Neural cell (in vitro differentiated cells): ENCODE results near the gene NOL8. TPM values are rescaled to one million over a fixed set of nuclear protein-coding genes. Genes with fewer than 3 reads are reported as not detected.

Experiments
- H2AFZ ChIP-seq: fragments of 200-600, 300-800 bp; sonication (generic), shearing (Covaris generic); 2 replicates; pipeline ENCODE4 v1.6.0; 2014; ENCODE audit warnings: low read depth, mild to moderate bottlenecking, antibody characterized with exemption, low read length, moderate library complexity
- H3F3A ChIP-seq: fragments of 200-600 bp; shearing (Covaris generic); 2 replicates; pipeline ENCODE4 v1.6.1; 2016; ENCODE audit warnings: mild to moderate bottlenecking, moderate library complexity, mixed read lengths, antibody characterized with exemption, low read length; ENCODE audit not compliant: insufficient read depth, poor library complexity, severe bottlenecking
- H3K27ac ChIP-seq: fragments of 200-600, 300-800 bp; sonication (generic), shearing (Covaris generic); 2 replicates; pipeline ENCODE4 v1.5.1; 2014; ENCODE audit warnings: mild to moderate bottlenecking, low read length, moderate library complexity
- H3K27me3 ChIP-seq: fragments of 300-800, 200-600 bp; sonication (generic), shearing (Covaris generic); 2 replicates; pipeline ENCODE4 v1.6.0; 2014; ENCODE audit warnings: mild to moderate bottlenecking, low read depth, low read length, moderate library complexity; ENCODE audit not compliant: insufficient read depth
- H3K36me3 ChIP-seq: fragments of 300-800, 200-600 bp; sonication (generic), shearing (Covaris generic); 2 replicates; pipeline ENCODE4 v1.5.1; 2014; ENCODE audit warnings: mild to moderate bottlenecking, antibody characterized with exemption, low read length, moderate library complexity; ENCODE audit not compliant: insufficient read depth
- H3K4me2 ChIP-seq: fragments of 300-800, 200-600 bp; sonication (generic), shearing (Covaris generic); 2 replicates; pipeline ENCODE4 v1.6.0; 2014; ENCODE audit warnings: mild to moderate bottlenecking, low read length
- H3K4me3 ChIP-seq: fragments of 300-800, 200-600 bp; sonication (generic), shearing (Covaris generic); 2 replicates; pipeline ENCODE4 v1.5.1; 2014; ENCODE audit warnings: mild to moderate bottlenecking, low read length, moderate library complexity
- H3K79me2 ChIP-seq: fragments of 200-600 bp; shearing (Covaris generic); replicated peaks from 2 replicates; pipeline ENCODE4 v1.6.0; 2014; ENCODE audit warnings: mild to moderate bottlenecking, low read length, moderate library complexity; ENCODE audit not compliant: insufficient read depth
- H3K9ac ChIP-seq: fragments of 300-800, 200-600 bp; sonication (generic), shearing (Covaris generic); 2 replicates; pipeline ENCODE4 v1.6.1; 2016; ENCODE audit warnings: mild to moderate bottlenecking, low read length, mixed read lengths
- H3K9me2 ChIP-seq: fragments of 200-600 bp; shearing (Covaris generic); 2 replicates; pipeline ENCODE4 v1.6.1; 2016; ENCODE audit warnings: mild to moderate bottlenecking, low read length, mixed read lengths; ENCODE audit not compliant: insufficient read depth
- H3K9me3 ChIP-seq: fragments of 200-600, 300-800 bp; sonication (generic), shearing (Covaris generic); 2 replicates; pipeline ENCODE4 v1.6.1; 2016; ENCODE audit warnings: mild to moderate bottlenecking, mixed run types, low read length, moderate library complexity, mixed read lengths
- H4K20me1 ChIP-seq: fragments of 200-600 bp; shearing (Covaris generic); 2 replicates; pipeline ENCODE4 v1.6.1; 2016; ENCODE audit warnings: mild to moderate bottlenecking, mixed run types; ENCODE audit not compliant: insufficient read depth
- CTCF ChIP-seq: fragments of 450-650 bp; IDR thresholded peaks from 2 replicates; pipeline ENCODE4 v1.5.1; 2014; ENCODE audit warnings: antibody characterized with exemption, mild to moderate bottlenecking, moderate library complexity; ENCODE audit not compliant: poor library complexity, severe bottlenecking
- EP300 ChIP-seq: fragments of 450-650 bp; conservative IDR thresholded peaks from 2 replicates; pipeline ENCODE4 v1.6.1; 2014; ENCODE audit warnings: antibody characterized with exemption, mild to moderate bottlenecking, moderate library complexity; ENCODE audit not compliant: poor library complexity, severe bottlenecking
- EZH2 ChIP-seq: fragments of 200-600, 300-800 bp; shearing (Covaris generic), sonication (generic); IDR thresholded peaks from 2 replicates; pipeline ENCODE4 v1.6.1; 2014; ENCODE audit warnings: antibody characterized with exemption, low read length, borderline replicate concordance, mild to moderate bottlenecking; ENCODE audit not compliant: insufficient read depth, poor library complexity, severe bottlenecking
- MXI1 ChIP-seq: fragments of 450-650 bp; conservative IDR thresholded peaks from 2 replicates; pipeline ENCODE4 v1.6.1; 2014; ENCODE audit warnings: antibody characterized with exemption, mild to moderate bottlenecking; ENCODE audit not compliant: poor library complexity, severe bottlenecking
- POLR2AphosphoS5 ChIP-seq: IDR thresholded peaks from 2 replicates; pipeline ENCODE4 v1.6.1; 2012
- RAD21 ChIP-seq: fragments of 450-650 bp; conservative IDR thresholded peaks from 2 replicates; pipeline ENCODE4 v1.6.1; 2014; ENCODE audit warnings: antibody characterized with exemption, mild to moderate bottlenecking, moderate library complexity
- REST ChIP-seq: IDR thresholded peaks from 2 replicates; pipeline ENCODE4 v1.6.1; 2012; ENCODE audit warnings: borderline replicate concordance
- SMC3 ChIP-seq: fragments of 450-650 bp; conservative IDR thresholded peaks from 2 replicates; pipeline ENCODE4 v1.6.1; 2014; ENCODE audit warnings: antibody characterized with exemption, mild to moderate bottlenecking, moderate library complexity; ENCODE audit not compliant: poor library complexity
- TAF1 ChIP-seq: IDR thresholded peaks from 2 replicates; pipeline ENCODE4 v1.6.1; 2012; ENCODE audit warnings: low read depth
- polyA plus RNA-seq: library from polyadenylated mRNA; depleted of rRNA; stranded (reverse); fragments of >200 nt; gene quantifications from 2 replicates; pipeline ENCODE4 v1.2.3, GENCODE V29; 2014

Gene NOL8
- polyA plus RNA-seq, 1 donor from 2014 or later, result 25.3 TPM

GRCh38 chr9:92293075-92293354, 32.1 kb downstream of the NOL8 start:
- no peaks in the 10 kb centered on the region for H3K9me2 ChIP-seq
- H3K9me3 ChIP-seq, result no peaks in the 10 kb centered on the region
- peak overlapping the region; percentile 91 for H3K4me2 ChIP-seq
- no peaks in the 10 kb centered on the region for H3K27me3 ChIP-seq
- peak overlapping the region; percentile 52 for H3K27ac ChIP-seq
- peak overlapping the region; percentile 80 for H3K4me3 ChIP-seq
- no peaks in the 10 kb centered on the region for H3K36me3 ChIP-seq
- H3K9ac ChIP-seq, result peak overlapping the region; percentile 67
- peak overlapping the region; percentile 75 for H2AFZ ChIP-seq
- no peaks in the 10 kb centered on the region for H4K20me1 ChIP-seq
- H3K79me2 ChIP-seq, result peaks cover 34% of the 10 kb centered on the region
- TF ChIP-seq EP300, result no peak
- no peak for TF ChIP-seq TAF1
- no peak for TF ChIP-seq REST
- no peak for TF ChIP-seq EZH2
- no peak for TF ChIP-seq MXI1
- TF ChIP-seq SMC3, result no peak
- TF ChIP-seq RAD21, result no peak
- TF ChIP-seq CTCF, result no peak
- no peak for TF ChIP-seq POLR2AphosphoS5
- no peaks in the 10 kb centered on the region for H3F3A ChIP-seq

GRCh38 chr9:92292338-92293074, 32.6 kb downstream of the NOL8 start:
- TF ChIP-seq REST, result no peak
- TF ChIP-seq EP300, result no peak
- TF ChIP-seq RAD21, result no peak
- TF ChIP-seq SMC3, result no peak
- TF ChIP-seq TAF1, result no peak
- TF ChIP-seq CTCF, result no peak
- no peak for TF ChIP-seq MXI1
- TF ChIP-seq POLR2AphosphoS5, result no peak
- no peak for TF ChIP-seq EZH2
- peak overlapping the region; percentile 91 for H3K4me2 ChIP-seq
- no peak overlapping the region for H3K27ac ChIP-seq
- peaks cover 34% of the 10 kb centered on the region for H3K79me2 ChIP-seq
- no peaks in the 10 kb centered on the region for H4K20me1 ChIP-seq
- peak overlapping the region; percentile 67 for H3K9ac ChIP-seq
- no peak overlapping the region for H2AFZ ChIP-seq
- no peaks in the 10 kb centered on the region for H3K27me3 ChIP-seq
- H3K9me2 ChIP-seq, result no peaks in the 10 kb centered on the region
- no peaks in the 10 kb centered on the region for H3F3A ChIP-seq
- H3K9me3 ChIP-seq, result no peaks in the 10 kb centered on the region
- no peaks in the 10 kb centered on the region for H3K36me3 ChIP-seq
- peak overlapping the region; percentile 80 for H3K4me3 ChIP-seq
